Cardiac muscle cell (in vitro differentiated cells and primary cell): ENCODE measurements around the gene RAF1. TPM values are rescaled to one million over a fixed set of nuclear protein-coding genes. Genes with fewer than 3 reads are reported as not detected.

Experiments used
- DNase-seq, 2 donors: peaks; one replicate each; pipeline versions ENCODE4 v3.0.0 to v3.0.0-alpha.2; 2010 to 2017; ENCODE audit warnings: low read depth in 1 of 2, low spot score in 1 of 2
- H3K27ac ChIP-seq: fragments of 200-600 bp; sonication (generic); 2 replicates; pipeline ENCODE4 v1.5.1; 2016
- H3K27me3 ChIP-seq: fragments of 200-600 bp; sonication (generic); 2 replicates; pipeline ENCODE4 v1.6.0; 2016; ENCODE audit warnings: control low read depth
- H3K36me3 ChIP-seq: fragments of 200-600 bp; sonication (generic); 2 replicates; pipeline ENCODE4 v1.5.1; 2016; ENCODE audit warnings: control low read depth
- H3K4me1 ChIP-seq: fragments of 200-600 bp; sonication (generic); 2 replicates; pipeline ENCODE4 v1.8.1; 2017; ENCODE audit warnings: low read depth, mild to moderate bottlenecking, mixed run types
- H3K4me3 ChIP-seq: fragments of 200-600 bp; sonication (generic); 2 replicates; pipeline ENCODE4 v1.5.1; 2016; ENCODE audit warnings: mild to moderate bottlenecking
- H3K9me3 ChIP-seq: fragments of 200-600 bp; sonication (generic); 2 replicates; pipeline ENCODE4 v1.5.1; 2017; ENCODE audit warnings: low read depth, mild to moderate bottlenecking, control low read depth
- CTCF ChIP-seq: IDR thresholded peaks from 2 replicates; pipeline ENCODE4 v1.5.1; 2012; ENCODE audit warnings: low read depth, mild to moderate bottlenecking, low read length
- polyA plus RNA-seq: library from polyadenylated mRNA; unstranded; fragments of >200 nt; fragmentation: Nextera tagmentation; extraction: Ambion mirVana; gene quantifications from 2 replicates; pipeline ENCODE4 v1.2.1, GENCODE V29; 2016
- total RNA-seq: library from RNA; depleted of rRNA; stranded (reverse); fragments of >200 nt; gene quantifications from 2 replicates; pipeline ENCODE4 v1.2.3, GENCODE V29; 2016

Gene RAF1
- total and polyA plus RNA-seq, 2 experiments from 2014 or later: 82.8 to 153 TPM

DNA sequence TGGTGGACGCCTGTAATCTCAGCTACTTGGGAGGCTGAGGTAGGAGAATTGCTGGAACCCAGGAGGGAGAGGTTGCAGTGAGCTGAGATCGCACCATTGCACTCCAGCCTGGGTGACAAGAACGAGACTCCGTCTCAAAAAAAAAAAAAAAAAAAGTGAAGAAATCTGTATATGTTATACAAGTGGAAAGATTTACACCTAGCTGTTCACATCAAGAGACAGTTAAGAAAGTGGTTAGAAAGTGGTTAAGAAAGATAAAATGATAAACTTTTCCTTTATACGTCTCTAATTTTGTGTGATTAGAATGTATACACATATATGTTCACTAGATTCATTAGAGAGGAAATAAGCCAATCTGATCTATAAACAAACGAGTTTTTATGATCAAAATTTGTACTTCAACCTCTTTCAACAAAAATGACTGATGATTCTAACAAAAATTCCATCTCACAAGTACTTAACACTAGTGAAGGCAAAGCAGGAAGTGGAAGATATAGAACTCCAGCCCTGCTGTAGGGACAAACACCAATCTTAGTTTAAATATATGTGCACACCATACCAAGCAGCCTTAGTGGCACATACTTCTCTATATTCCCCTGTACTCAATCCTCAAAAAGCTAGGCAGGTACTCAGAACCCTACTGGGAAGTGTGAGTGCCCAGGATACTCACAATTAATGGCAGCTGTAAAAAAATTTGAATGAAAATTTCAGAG, 51.2 kb downstream of the RAF1 start:
- no peak for TF ChIP-seq CTCF
- peaks cover 15% of the 10 kb centered on the region for H3K4me1 ChIP-seq

DNA sequence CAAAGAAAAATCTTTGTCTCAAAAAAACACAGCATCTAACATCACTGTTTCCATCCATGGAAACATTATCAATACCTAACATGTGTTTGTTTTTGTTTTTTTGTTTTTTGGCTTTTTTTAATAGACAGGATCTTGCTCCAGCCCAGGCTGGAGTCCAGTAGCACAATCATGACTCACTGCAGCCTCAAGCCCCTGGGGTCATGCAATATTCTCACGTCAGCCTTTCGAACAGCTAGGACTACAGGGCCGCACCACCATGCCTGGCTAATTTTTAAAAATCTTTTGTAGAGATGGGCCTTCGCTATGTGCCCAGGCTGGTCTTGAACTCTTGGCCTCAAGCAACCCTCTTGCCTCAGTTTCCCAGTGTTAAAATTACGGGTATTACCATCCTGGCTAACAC, 52.8 kb downstream of the RAF1 start:
- Histone ChIP-seq H3K27me3 (no peaks in the 10 kb centered on the region), H3K27ac (no peak overlapping the region), H3K4me1 (peaks cover 15% of the 10 kb centered on the region), H3K36me3 (peaks cover 46% of the 10 kb centered on the region), H3K9me3 (no peaks in the 10 kb centered on the region), H3K4me3 (no peak overlapping the region)
- TF ChIP-seq CTCF: no peak
- DNase-seq: no peak

More for the DNA sequence above, 51.2 kb downstream of the RAF1 start:
- Histone ChIP-seq H3K27me3 (no peaks in the 10 kb centered on the region), H3K27ac (peak overlapping the region; percentile 63), H3K36me3 (peaks cover 44% of the 10 kb centered on the region), H3K4me3 (no peak overlapping the region), H3K9me3 (no peaks in the 10 kb centered on the region)
- no peak for DNase-seq

GRCh38 chr3:12608376-12608775, 55.5 kb downstream of the RAF1 start:
- peaks cover 61% of the 10 kb centered on the region for H3K36me3 ChIP-seq
- no peak for TF ChIP-seq CTCF

GRCh38 chr3:12603969-12604368, 59.9 kb downstream of the RAF1 start:
- no peak for TF ChIP-seq CTCF
- DNase-seq: no peak
- H3K27ac ChIP-seq: no peak overlapping the region
- H3K4me1 ChIP-seq: no peaks in the 10 kb centered on the region
- H3K4me3 ChIP-seq: no peak overlapping the region
- H3K36me3 ChIP-seq: peaks cover 81% of the 10 kb centered on the region
- no peaks in the 10 kb centered on the region for H3K9me3 ChIP-seq
- H3K27me3 ChIP-seq: no peaks in the 10 kb centered on the region

More at GRCh38 chr3:12608376-12608775, 55.5 kb downstream of the RAF1 start:
- Histone ChIP-seq H3K9me3 (no peaks in the 10 kb centered on the region), H3K4me3 (no peak overlapping the region), H3K4me1 (peaks cover 9% of the 10 kb centered on the region), H3K27me3 (no peaks in the 10 kb centered on the region), H3K27ac (no peak overlapping the region)
- no peak for DNase-seq

- H3K4me3 ChIP-seq: no peak overlapping the region
- H3K27ac ChIP-seq: no peak overlapping the region
- H3K36me3 ChIP-seq: peaks cover 78% of the 10 kb centered on the region
- DNase-seq: peak in 1 of 2 donors; percentile 19
- no peaks in the 10 kb centered on the region for H3K9me3 ChIP-seq
- H3K4me1 ChIP-seq: no peaks in the 10 kb centered on the region
- no peaks in the 10 kb centered on the region for H3K27me3 ChIP-seq
- TF ChIP-seq CTCF: peak; percentile 21
Observed at GRCh38 chr3:12601072-12601471, 62.8 kb downstream of the RAF1 start.
